ENCODE data around the gene MYMX.

Gene MYMX

DNA sequence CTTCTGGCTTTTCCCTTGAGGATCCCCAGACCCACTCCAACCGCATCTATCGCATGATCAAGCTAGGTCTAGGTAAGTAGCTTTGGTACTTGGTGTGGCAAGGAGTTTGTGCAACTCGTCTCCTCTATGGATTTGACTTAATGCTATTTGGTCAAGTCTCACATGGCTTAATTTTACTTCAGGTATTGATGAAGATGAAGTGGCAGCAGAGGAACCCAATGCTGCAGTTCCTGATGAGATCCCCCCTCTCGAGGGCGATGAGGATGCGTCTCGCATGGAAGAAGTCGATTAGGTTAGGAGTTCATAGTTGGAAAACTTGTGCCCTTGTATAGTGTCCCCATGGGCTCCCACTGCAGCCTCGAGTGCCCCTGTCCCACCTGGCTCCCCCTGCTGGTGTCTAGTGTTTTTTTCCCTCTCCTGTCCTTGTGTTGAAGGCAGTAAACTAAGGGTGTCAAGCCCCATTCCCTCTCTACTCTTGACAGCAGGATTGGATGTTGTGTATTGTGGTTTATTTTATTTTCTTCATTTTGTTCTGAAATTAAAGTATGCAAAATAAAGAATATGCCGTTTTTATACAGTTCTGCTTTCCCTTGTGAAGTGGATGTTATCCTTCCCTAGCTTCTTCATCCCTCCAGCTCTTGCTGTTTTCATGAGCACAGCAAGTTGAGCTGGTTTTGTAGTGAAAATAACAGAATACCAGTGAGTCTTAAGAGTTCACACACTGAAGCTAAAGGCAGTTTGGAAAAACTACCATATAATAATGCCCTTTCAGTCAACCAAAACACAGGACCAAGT, 36.8 kb downstream of the MYMX start:
- DNase-seq = peak; percentile 21

DNA sequence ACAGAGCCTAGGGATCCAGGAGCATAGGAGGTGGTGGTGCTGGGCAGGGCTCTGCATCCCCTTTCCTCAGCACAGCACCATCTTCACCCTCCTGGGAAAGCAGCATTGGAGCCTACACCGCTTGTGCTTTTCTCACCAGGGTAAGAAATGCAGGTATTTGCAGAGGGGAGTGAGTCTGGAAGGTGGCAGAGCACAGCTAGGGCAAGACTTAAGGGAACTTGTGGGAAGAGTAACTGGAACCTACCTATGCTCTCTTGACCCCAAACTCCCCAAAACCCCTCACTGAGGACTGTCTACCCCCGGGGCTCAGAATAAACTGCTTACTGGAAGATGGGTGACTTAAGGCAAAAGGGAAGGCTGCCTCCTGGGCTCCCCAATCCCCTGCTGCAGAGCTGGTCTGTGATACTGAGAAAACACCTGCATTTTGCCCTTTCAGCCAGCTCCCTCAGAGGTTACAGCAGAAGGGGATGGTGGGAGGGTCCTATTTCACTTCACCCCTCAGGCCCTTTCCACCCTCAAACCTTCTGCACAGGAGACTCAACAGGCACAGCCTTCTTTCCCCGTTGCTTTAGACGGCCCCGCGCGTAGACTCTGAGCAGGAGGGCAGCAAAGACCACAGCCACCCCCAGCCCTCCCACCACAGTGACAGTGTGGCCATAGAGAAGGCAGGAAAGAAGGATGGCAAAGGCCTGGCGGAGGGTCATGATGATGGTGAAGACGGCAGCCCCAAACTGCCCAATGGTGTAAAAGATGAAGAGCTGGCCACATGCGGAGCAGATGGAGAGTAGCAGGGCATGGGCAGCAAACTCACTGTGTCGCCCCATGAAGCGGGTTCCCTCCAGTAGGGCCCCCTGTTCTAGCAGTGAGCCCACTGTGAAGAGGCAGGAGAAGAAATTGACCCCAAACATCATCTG, 37.7 kb downstream of the MYMX start:
- peak; percentile 20 for DNase-seq

DNA sequence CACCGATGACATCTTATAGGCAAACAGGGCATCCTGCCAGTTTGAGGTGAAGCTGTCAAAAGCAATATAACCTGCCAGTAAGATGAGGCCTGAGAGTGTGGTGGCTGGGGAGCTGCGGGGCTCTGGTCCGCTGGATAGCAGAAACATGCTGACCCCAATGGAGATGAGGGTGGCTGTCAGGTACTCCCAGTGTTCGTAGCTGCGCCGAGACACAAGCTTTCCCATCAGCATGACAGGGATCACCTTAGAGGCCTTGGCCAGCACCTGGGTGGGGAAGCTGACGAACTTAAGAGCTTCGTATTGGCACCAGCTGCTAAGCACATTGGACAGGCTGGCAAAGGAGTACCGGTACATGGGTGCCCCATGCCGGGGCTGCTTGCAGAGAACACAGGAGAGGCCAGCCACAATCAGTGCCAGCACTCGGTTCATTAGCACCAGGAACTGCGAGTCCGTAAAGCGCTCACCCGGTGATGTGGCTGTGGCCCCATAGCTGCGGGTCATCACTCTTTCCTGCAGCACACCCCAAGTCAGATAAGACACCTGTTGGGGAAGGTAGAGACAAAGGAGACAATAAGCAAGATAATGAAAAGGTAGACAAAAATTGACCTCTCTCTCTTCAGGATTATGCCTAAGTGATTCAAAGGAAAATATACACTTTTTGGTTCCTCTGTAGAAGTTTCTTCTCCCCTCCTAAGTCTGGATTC, 38.5 kb downstream of the MYMX start:
- no peak for DNase-seq

DNA sequence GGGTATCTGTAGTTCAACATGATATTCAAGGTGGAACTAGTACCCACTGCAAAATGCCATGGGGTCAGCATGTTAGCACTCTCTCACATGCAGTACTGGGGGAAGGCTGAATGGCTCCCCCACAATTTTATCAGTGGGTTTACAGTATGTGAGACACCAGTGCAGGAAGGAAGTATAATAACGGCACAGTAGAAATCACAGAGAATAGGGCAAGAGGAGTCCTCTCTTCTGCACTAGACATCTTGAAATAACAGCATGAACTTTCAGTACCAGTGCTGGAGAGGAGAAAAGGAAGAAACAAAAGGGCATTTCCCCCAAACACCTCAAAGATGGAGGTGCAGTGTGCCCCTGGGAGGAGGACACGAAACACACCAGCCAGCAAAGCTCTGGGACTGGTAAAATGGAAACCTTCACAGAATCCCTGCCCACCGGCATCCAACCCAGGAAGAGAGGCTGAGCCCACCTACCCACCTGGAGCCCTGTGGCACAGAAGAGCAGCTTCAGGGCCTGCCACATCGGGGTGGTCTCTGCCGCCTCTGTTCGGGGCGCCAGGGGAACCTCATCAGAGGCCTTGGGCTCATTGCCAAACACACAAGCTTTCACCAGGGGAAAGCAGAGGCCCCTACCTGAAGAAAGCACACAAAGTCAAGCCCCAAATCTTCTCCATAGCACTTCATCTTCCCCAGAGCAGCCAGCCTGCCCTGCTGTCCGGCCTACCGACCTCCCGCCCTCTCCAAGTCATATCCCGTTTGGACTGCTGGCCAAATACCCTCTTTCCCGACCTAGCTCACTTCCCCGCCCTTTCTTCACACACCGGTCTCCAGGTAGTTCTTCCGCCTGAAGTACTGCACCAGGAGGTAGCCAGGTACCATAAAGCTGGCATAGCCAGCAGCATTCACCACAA, 39.4 kb downstream of the MYMX start:
- DNase-seq = no peak

DNA sequence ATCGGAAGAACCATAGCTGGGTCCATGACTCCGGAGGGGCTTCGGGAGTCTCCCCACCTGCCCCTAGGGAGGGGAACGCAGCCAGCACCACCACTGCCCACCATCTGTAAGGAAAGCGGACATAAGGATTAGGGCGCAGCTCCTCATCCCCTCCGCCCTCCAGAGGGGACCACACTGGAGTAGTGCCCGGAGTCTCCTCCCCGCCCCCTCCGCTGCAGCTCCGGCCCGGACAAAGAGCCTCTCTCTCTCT, 40.0 kb downstream of the MYMX start:
- DNase-seq = no peak

DNA sequence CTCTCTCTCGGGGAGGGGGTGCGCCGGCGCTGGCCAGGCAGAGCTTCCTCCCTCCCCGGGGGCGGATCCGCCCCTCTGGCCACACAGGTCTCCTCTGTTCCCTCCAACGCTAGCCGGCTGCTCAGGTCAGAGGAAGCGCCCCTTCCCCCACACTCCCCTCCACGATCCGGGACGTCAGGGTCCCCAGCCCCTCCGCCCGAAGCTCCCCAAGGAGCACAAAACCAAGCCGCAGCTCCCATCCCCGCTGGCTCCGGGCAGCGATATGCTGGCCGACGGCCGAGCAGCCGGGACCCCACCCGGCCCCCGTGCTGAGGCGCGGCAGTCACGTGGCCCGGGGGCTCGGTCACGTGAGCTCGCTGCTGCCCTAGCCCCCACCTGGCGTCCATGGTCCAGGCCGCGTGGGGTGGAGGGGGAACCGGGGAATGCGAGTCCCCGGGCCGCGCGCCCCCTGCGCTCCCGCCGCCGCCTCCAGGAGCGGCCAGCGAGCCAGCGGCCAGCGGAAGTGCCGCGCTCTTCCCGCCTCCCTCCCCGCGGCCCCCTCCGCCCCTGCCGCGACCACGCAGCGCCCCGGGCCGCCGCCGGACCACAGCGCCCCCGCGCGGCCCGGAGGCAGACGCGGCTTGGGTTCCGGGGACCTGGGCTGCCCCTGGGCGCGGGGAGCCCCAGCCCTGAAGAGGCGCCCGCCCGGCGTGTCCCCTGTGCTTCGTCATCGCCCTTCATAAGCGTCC, 40.5 kb downstream of the MYMX start, which contains the start of gene SLC35B2:
Gene SLC35B2 (minus strand): TSS at position 504 of the 728 bp plus-strand sequence. CDS start 118 bp downstream, at position 386.
- peak; percentile 79 for DNase-seq

DNA sequence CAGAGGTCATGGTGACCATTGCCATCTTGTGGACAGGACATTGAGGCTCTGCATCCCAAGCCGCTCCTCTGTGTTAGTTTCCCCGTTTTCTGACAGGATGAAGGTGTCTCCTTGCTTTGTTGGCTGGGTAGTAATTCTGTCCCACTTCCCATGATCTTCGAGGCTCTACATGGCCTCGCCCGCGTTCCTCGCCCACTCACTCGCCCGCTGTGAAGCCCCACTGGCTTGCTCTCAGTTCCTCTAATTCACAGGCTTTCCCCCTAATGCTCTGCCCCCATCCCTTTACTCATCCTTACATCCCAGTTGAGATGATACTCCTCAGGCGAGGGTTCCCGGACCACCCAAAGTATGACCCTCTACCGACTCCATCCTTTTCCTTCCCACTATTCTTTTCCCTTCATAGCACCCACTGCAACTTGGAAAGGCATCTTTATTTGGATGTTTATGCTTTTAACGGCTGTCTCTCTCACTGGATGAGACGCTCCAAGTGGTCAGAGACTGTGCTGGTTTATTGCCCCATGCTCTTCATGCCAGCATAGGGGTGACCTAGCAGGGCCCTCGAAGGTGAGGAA, 41.1 kb downstream of the MYMX start:
- no peak for DNase-seq

DNA sequence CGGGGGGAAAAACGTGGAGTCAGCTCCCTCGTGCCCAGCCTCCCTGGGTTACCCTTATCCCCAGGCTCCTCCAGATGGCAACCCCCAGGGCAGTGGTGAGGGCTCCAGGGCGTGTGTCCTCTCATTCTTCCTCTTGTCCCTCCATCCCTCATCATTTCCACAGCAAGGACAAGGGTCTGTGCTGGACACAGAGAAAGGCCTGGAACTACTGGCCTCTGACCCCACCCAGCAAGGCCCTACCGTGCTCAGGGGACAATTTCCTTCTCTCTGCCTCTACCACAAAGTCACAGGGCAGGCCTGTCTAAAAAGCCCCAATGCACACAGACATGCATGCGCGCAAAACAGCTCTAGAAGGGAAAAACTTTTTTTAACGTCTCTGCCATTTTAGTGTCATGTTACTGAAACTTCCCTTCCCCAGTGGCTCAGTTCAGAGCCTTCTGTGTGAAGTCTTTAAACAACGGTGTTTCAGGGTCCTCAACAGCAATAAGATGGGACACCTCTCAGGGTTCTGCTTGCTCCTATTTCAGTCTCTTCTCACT, 41.7 kb downstream of the MYMX start:
- DNase-seq = no peak

DNA sequence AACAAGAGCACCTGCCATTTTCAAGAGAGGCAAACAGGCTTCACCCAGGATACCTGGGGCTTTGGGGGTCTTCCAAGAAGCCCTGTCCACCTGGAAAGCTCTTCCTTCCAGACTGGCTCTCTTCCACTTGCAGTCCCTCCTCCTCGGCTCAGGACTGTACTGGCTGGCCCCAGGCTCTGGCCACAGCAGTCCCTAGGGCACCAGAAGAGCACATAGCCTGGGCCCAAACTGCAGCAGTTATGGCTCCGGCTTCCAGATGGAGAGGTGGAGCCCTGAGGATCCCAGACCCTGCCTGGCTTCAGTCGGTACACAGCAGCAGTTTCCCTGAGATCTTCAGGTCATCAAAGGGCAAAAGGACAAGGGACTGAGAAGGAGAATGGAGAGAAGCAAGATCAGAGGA, 42.2 kb downstream of the MYMX start:
- DNase-seq = no peak

DNA sequence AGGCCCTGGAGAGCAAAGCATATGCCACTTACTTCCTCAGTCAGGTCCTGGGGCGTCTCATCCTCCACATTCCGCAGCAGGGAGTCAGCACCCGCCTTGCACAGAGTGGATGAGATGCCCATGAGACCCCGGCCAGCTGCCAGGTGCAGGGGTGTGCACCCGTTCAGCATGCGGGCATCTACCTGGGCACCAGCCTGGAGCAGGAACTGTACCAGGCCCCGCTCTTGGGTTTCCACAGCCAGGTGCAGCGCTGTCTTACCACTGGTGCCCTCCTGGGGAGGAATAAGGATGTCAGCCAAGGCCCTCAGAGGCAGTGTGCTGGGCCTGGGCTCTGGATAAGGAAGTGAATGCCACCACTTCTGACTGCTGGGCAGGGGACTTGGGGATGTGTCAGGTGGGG, 43.3 kb downstream of the MYMX start:
- DNase-seq = no peak

DNA sequence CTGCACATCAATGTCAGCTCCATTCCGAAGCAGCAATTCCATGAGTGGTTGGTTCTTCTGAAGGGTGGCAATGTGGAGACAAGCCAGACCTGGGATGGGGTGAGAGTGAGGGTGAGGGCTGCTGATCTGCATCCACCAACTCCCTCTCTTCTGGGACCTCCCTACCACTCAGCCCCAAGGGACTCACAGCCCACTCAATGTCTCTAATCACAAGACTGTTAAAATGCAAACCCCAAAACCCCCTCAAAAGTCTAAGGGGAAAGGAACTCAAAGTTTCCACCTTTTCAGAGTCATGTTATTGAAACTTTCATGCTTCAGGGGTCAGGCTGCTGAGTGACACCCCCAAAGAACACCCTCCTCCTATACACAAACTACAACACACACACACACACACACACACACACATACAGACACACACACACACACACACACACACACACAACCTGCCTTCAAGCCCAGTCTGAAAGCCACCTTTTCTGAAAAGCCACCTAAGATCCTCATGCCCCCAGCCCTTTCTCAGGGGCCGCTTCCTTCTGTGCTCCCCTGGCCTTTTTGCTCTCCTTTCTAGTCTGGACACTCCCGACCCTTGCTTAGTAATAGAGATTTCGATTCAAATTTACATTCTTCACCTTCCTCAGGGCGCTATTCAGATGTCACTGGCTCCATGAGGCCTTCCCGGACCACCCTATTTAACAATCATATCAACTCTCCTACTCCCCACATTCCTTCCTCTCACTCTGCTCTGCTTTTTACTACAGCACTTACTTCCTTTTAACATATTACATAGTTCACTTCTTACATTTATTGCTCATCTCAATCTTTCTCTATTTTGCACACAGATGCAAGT, 43.9 kb downstream of the MYMX start:
- DNase-seq = no peak

DNA sequence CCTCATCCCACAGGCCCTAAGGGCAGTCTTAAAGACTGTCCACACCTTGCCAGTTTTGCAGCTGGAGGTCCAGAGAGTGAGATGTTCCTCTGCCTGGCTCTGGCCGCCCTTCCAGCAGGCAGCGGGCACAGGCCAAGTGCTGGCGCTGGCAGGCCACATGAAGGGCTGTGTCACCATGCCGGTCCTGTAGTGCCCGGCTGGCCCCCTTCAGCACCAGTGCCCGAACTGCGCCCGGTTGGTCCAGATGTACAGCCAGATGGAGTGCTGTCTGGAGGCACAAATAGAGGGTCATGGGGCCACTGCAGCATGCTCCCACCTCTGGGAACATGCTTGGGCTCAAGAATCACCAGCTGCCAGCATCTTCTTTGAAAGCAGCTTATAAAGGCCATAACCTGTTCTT, 44.9 kb downstream of the MYMX start:
- no peak for DNase-seq

DNA sequence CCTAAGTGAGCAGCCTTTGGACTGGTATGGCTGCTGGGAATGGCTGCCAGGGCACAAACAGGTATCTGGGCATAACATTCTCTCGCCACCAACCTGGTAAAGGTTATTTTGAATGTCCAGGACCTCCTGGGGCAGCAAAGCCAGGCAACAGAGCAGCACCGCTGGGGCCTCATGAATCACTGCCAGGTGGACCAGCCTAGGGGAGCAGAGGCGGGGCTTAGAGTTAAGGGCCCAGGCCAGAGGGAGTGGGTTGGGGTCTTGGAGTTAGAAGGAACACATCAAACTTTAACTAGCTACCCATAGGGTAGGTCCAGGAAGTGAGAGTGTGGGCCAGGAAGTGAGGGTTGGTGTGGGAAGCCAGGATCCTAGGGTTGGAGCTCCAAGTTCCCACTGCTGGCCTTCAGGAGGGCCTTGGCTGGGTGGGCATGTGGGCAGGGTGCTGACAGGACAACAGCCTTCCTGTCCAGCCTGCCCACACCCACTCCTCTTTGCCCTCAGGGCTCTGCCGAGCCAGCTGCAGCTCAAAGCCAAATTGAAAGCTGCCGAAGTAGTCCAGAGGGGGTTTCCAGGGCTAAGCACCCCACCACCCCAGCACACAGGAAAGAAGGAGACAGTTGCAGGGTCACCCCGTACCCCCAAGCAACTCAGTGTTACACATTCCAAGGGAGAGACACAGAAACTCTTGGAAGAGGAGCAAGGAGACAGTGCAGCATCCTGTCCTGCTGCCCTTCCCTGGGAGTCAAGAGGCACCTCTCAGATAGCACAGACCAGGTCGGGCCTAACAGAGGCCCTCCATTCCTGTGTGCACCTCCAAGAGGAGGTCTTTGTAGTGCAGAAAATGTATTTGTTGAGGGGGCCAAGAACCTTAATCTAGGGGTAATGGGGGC, 46.0 kb downstream of the MYMX start:
- no peak for DNase-seq

DNA sequence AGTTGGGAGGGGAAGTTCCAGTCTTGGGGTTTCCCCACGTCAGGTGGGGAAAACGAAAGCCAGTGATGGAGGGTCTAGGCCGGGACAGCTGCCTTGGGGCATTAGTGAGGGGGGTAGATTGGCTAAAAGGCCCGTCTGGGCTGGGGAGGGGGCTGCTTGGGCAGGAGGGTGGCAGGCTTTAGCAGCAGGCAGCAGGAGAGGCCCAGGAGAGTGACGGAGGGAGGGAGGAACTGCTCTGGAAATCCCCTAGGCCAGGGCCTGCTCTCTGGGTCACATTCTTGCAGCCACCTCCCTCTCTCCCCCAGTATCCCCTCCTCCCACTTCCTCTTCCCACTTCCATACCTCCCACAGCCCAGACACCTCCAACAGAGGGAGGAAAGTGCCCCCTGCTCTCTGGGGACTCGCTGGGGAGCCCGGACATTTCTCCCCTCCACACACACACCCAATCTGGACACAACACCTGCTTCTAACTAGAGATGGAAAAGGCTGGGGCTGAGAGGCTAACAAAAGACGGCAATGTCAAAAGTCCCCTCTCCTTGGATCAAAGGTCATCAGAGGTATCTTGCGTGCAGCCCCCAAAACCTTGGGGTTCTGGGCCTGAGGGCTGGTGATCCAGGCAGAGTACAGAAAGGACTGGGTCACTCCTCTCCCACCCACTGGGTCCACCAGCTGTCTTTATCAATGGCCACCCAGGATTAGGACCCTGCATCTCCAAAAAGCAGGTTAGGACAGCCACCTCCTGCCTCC, 46.8 kb downstream of the MYMX start:
- no peak for DNase-seq

DNA sequence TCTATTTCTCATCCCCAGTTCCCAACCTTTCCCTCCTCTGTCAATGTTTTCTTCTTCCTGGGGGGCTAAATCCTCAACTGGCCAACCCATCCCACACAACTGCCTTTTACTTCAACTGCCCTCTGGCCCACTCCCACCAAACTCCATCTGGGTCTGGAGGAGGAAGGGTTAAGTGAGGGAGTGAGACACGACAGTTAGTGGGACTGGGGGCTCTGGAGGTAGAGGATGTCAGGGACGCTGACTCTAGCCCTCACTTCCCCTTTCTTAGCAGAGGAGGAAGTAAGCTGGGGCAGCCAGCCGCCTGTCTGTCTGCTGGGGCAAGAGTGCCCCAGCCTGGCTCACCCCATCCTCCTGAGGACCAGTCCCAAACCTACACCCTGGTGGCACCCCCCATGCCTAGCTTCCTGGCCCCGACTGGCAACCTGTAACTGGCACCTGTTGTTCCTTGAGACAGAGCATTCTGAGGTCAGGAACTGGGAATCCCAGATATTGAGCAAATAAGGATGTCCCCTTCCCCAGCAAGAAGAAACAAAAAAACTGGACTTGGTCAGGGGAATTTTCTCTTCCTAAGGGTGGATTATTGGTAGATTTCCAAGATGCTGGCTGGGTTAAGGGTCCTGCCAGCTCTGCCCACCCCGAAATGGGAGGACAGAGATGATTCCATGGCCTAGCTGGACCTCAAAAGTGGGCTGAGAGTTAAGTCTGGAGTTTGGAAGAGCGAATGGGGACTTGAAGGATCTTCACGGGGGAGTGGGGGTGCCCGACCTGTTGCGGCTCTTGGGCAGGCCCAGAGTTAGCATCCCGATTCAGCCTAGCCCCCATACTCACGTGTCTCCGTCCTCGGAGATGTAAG, 47.7 kb downstream of the MYMX start:
- no peak for DNase-seq

DNA sequence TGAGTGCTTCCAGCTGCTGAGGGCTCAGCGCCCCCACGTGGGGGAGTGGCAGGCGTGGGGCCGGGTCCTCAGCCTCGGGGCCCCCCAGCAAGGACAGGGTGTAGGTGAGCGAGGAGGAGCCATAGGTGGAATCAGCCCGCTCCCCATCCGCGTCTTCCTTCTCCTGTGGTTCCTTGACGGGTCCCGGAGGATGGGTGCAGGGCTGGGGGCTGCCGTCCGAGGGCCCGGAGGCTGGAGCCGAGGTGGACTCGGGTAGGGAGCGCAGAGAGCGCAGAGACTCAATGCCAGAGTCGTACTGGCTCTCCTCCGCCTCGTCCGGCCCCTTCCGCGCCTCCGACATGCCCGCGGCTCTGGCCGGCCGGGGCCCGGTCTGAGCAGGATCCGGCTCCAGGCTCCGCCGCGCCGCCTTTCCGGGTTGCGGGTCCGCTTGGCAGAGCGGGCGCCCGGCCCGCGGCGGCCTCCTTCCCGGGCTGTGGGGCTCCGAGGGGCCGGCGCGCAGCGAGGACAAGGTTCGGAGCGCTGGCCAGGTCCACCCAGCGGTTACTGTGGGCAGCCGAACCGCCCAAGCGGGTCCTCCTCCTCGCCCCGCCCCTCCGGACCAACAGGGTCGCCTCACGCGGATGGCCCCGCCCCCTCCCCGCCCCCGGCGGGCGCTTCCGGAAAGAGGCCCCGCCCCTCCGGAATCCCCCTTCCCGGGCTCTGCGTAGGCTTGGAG, 48.4 kb downstream of the MYMX start, which contains the start of gene NFKBIE:
Gene NFKBIE (minus strand): TSS at position 545 of the 715 bp plus-strand sequence. CDS start 205 bp downstream, at position 340.
- DNase-seq = peak; percentile 93
